HG03378 (cell line): ENCODE measurements around the gene DCC.

Experiments
- ATAC-seq: cut with Tn5 transposase; IDR thresholded peaks from one replicate; pipeline ENCODE4 v1.9.1; 2021; ENCODE audit warnings: mild to moderate bottlenecking, moderate library complexity; ENCODE audit not compliant: unreplicated experiment

The DCC gene

GRCh38 chr18:53131001-53131400, 791.0 kb downstream of the DCC start:
- ATAC-seq = no peak

GRCh38 chr18:53134711-53135110, 794.7 kb downstream of the DCC start:
- no peak for ATAC-seq

- ATAC-seq = no peak
Observed at GRCh38 chr18:53135654-53136053, 795.7 kb downstream of the DCC start.

GRCh38 chr18:53139746-53140500, 799.9 kb downstream of the DCC start:
- ATAC-seq = no peak

GRCh38 chr18:53142005-53142404, 802.0 kb downstream of the DCC start:
- no peak for ATAC-seq

GRCh38 chr18:53147472-53147871, 807.5 kb downstream of the DCC start:
- no peak for ATAC-seq

GRCh38 chr18:53148123-53148522, 808.1 kb downstream of the DCC start:
- ATAC-seq = no peak

- ATAC-seq = no peak
Observed at GRCh38 chr18:53152476-53152875, 812.5 kb downstream of the DCC start.

- no peak for ATAC-seq
Observed at GRCh38 chr18:53153281-53153680, 813.3 kb downstream of the DCC start.

GRCh38 chr18:53153800-53154199, 813.8 kb downstream of the DCC start:
- no peak for ATAC-seq

GRCh38 chr18:53165770-53166169, 825.8 kb downstream of the DCC start:
- ATAC-seq = no peak

GRCh38 chr18:53169346-53169745, 829.3 kb downstream of the DCC start:
- no peak for ATAC-seq

GRCh38 chr18:53191634-53192033, 851.6 kb downstream of the DCC start:
- no peak for ATAC-seq

- no peak for ATAC-seq
Observed at GRCh38 chr18:53193870-53194269, 853.9 kb downstream of the DCC start.

- ATAC-seq = no peak
Observed at GRCh38 chr18:53219853-53220252, 879.9 kb downstream of the DCC start.

GRCh38 chr18:53224128-53224778, 884.3 kb downstream of the DCC start:
- no peak for ATAC-seq

GRCh38 chr18:53225567-53226325, 885.7 kb downstream of the DCC start:
- no peak for ATAC-seq

GRCh38 chr18:53234610-53235009, 894.6 kb downstream of the DCC start:
- ATAC-seq = no peak

- ATAC-seq = no peak
Observed at GRCh38 chr18:53241161-53241560, 901.2 kb downstream of the DCC start.

- ATAC-seq = no peak
Observed at GRCh38 chr18:53253789-53254188, 913.8 kb downstream of the DCC start.

GRCh38 chr18:53254265-53254664, 914.3 kb downstream of the DCC start:
- no peak for ATAC-seq

- ATAC-seq = no peak
Observed at GRCh38 chr18:53261241-53261640, 921.2 kb downstream of the DCC start.
